Left renal pelvis (tissue), 4 donors: ENCODE results near the gene PRRX1. TPM values are rescaled to one million over a fixed set of nuclear protein-coding genes. Genes with fewer than 3 reads are reported as not detected.

Experiments
- DNase-seq, 4 donors: peaks; one replicate each; pipeline ENCODE4 v3.0.0-alpha.2; 2013; ENCODE audit warnings: low read depth in 4 of 4, low spot score in 3 of 4
- polyA plus RNA-seq, 4 donors: library from polyadenylated mRNA; unstranded; fragments of 120-200 nt; gene quantifications; one replicate each; pipeline ENCODE4 v1.2.1, GENCODE V29; 2013; ENCODE audit not compliant: insufficient read length in 4 of 4

PRRX1 gene
- polyA plus RNA-seq, 4 donors = 0.87 to 119 (median 11.4) TPM

GRCh38 chr1:170714938-170715337 lies 51.0 kb downstream of the PRRX1 start:
- no peak for DNase-seq

- no peak for DNase-seq
Measured at GRCh38 chr1:170716835-170717429, 53.0 kb downstream of the PRRX1 start.

GRCh38 chr1:170720661-170721060 lies 56.7 kb downstream of the PRRX1 start:
- no peak for DNase-seq

GRCh38 chr1:170721621-170722020 lies 57.7 kb downstream of the PRRX1 start:
- DNase-seq = no peak

- no peak for DNase-seq
Measured at GRCh38 chr1:170723518-170723917, 59.6 kb downstream of the PRRX1 start.

GRCh38 chr1:170725326-170725725 lies 61.4 kb downstream of the PRRX1 start:
- DNase-seq = no peak

GRCh38 chr1:170727963-170728362 lies 64.0 kb downstream of the PRRX1 start:
- no peak for DNase-seq

- DNase-seq = no peak
Measured at GRCh38 chr1:170729225-170730002, 65.5 kb downstream of the PRRX1 start.

GRCh38 chr1:170730014-170730413 lies 66.1 kb downstream of the PRRX1 start:
- DNase-seq = no peak

GRCh38 chr1:170730438-170730837 lies 66.5 kb downstream of the PRRX1 start:
- DNase-seq = no peak

- no peak for DNase-seq
Measured at GRCh38 chr1:170731566-170732251, 67.8 kb downstream of the PRRX1 start.

GRCh38 chr1:170732252-170732588 lies 68.3 kb downstream of the PRRX1 start:
- DNase-seq = no peak

- no peak for DNase-seq
Measured at GRCh38 chr1:170734412-170735175, 70.7 kb downstream of the PRRX1 start.

GRCh38 chr1:170735366-170736263 lies 71.7 kb downstream of the PRRX1 start:
- no peak for DNase-seq

- DNase-seq = no peak
Measured at GRCh38 chr1:170739803-170740202, 75.9 kb downstream of the PRRX1 start.

GRCh38 chr1:170741678-170742077 lies 77.7 kb downstream of the PRRX1 start:
- DNase-seq = no peak

GRCh38 chr1:170742600-170742999 lies 78.7 kb downstream of the PRRX1 start:
- no peak for DNase-seq

- no peak for DNase-seq
Measured at GRCh38 chr1:170743083-170743482, 79.2 kb downstream of the PRRX1 start.

- no peak for DNase-seq
Measured at GRCh38 chr1:170749549-170749948, 85.6 kb downstream of the PRRX1 start.

GRCh38 chr1:170749959-170750358 lies 86.0 kb downstream of the PRRX1 start:
- DNase-seq = no peak
